Astrocyte (in vitro differentiated cells and primary cell): Measurements from ENCODE around the gene PCYT2. TPM values are rescaled to one million over a fixed set of nuclear protein-coding genes. Genes with fewer than 3 reads are reported as not detected.
A peak's percentile ranks its signal among the peaks of the same experiment; 100 is the strongest.

Experiments
- DNase-seq: peaks from one replicate; pipeline ENCODE4 v3.0.0-alpha.2; 2010; ENCODE audit warnings: low read depth
- FAIRE-seq: peaks from 2 replicates; lab custom pipeline; 2011; peaks lifted over from hg19 to GRCh38; lab: Jason Lieb, UNC
- H2AFZ ChIP-seq: 2 replicates; pipeline ENCODE4 v1.6.0; 2012; ENCODE audit warnings: low read depth, low read length, inconsistent platforms
- H3K27ac ChIP-seq: 2 replicates; pipeline ENCODE4 v1.5.1; 2011; ENCODE audit warnings: low read depth, low read length, inconsistent platforms
- H3K27me3 ChIP-seq: 2 replicates; pipeline ENCODE4 v1.6.0; 2011; ENCODE audit warnings: low read length, inconsistent platforms; ENCODE audit not compliant: insufficient read depth
- H3K36me3 ChIP-seq: 2 replicates; pipeline ENCODE4 v1.5.1; 2011; ENCODE audit warnings: low read length, inconsistent platforms; ENCODE audit not compliant: insufficient read depth
- H3K4me1 ChIP-seq: 2 replicates; pipeline ENCODE4 v1.5.1; 2011; ENCODE audit warnings: low read length, inconsistent platforms; ENCODE audit not compliant: insufficient read depth
- H3K4me2 ChIP-seq: 2 replicates; pipeline ENCODE4 v1.6.0; 2012; ENCODE audit warnings: low read length, inconsistent platforms
- H3K4me3 ChIP-seq: 2 replicates; pipeline ENCODE4 v1.5.1; 2011; ENCODE audit warnings: low read depth, mild to moderate bottlenecking, low read length, inconsistent platforms; ENCODE audit not compliant: insufficient read depth
- H3K79me2 ChIP-seq: 2 replicates; pipeline ENCODE4 v1.6.0; 2012; ENCODE audit warnings: mild to moderate bottlenecking, low read length, inconsistent platforms; ENCODE audit not compliant: insufficient read depth
- H3K9ac ChIP-seq: 2 replicates; pipeline ENCODE4 v1.6.0; 2012; ENCODE audit warnings: mild to moderate bottlenecking, low read length, inconsistent platforms
- H3K9me3 ChIP-seq: 2 replicates; pipeline ENCODE4 v1.5.1; 2012; ENCODE audit warnings: low read depth, mild to moderate bottlenecking, low read length, inconsistent platforms; ENCODE audit not compliant: insufficient read depth
- H4K20me1 ChIP-seq: 2 replicates; pipeline ENCODE4 v1.6.0; 2012; ENCODE audit warnings: low read length, inconsistent platforms; ENCODE audit not compliant: insufficient read depth
- H3K27ac Mint-ChIP-seq: one replicate; pipeline ENCODE4 v1.8.0; 2021; ENCODE audit warnings: mild to moderate bottlenecking, mixed read lengths; ENCODE audit not compliant: unreplicated experiment
- H3K27me3 Mint-ChIP-seq: one replicate; pipeline ENCODE4 v1.8.0; 2021; ENCODE audit warnings: low read depth, mixed read lengths; ENCODE audit not compliant: unreplicated experiment
- H3K36me3 Mint-ChIP-seq: one replicate; pipeline ENCODE4 v1.8.0; 2021; ENCODE audit warnings: low read depth, mixed read lengths; ENCODE audit not compliant: unreplicated experiment
- H3K4me1 Mint-ChIP-seq: one replicate; pipeline ENCODE4 v1.8.0; 2021; ENCODE audit warnings: low read depth, mixed read lengths; ENCODE audit not compliant: unreplicated experiment
- H3K4me3 Mint-ChIP-seq: one replicate; pipeline ENCODE4 v1.8.0; 2021; ENCODE audit warnings: mild to moderate bottlenecking, moderate library complexity, mixed read lengths; ENCODE audit not compliant: unreplicated experiment
- H3K9me3 Mint-ChIP-seq: one replicate; pipeline ENCODE4 v1.8.0; 2021; ENCODE audit warnings: mild to moderate bottlenecking, mixed read lengths; ENCODE audit not compliant: unreplicated experiment
- EZH2 ChIP-seq: IDR thresholded peaks from 2 replicates; pipeline ENCODE4 v1.6.1; 2012; ENCODE audit warnings: mild to moderate bottlenecking, low read length, inconsistent platforms; ENCODE audit not compliant: insufficient read depth
- total RNA-seq: library from RNA; stranded (reverse); gene quantifications from 2 replicates; pipeline ENCODE4 v1.2.1, GENCODE V29; 2021
- TF ChIP-seq, protein P1 (sequence below): IDR thresholded peaks from 2 replicates; pipeline ENCODE4 v1.5.1; 2011; ENCODE audit warnings: low read depth, mild to moderate bottlenecking, inconsistent platforms, low read length, moderate library complexity; ENCODE audit not compliant: insufficient read depth

The PCYT2 gene
- total RNA-seq, 1 donor from 2014 or later, result 31.6 TPM

DNA sequence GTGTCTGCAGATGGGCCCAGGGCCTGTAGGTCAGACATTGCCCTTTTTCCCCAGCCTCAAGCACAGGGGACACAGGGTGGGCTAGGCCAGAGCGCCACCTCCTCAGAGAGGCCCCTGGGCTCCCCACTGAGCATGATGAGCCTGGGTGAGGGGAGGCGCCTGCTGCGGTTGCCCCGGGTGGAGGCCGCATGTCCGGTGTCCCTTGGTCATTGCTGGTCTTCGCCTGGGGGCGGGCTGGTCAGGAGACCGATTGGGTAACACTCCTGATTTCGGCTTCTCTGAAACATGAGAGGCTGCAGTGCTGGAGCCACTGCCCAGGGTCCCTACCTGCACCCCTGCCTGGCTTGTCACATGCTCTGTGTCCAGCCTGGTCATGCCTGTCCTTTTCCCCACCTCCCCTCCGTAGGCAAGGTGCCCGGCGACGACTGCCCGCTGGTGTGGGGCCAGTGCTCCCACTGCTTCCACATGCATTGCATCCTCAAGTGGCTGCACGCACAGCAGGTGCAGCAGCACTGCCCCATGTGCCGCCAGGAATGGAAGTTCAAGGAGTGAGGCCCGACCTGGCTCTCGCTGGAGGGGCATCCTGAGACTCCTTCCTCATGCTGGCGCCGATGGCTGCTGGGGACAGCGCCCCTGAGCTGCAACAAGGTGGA is 11.6 kb downstream of the PCYT2 start:
- Histone ChIP-seq H3K79me2 (peaks cover 15% of the 10 kb centered on the region), H3K9me3 (no peaks in the 10 kb centered on the region), H3K9ac (peak overlapping the region; percentile 81), H3K27me3 (no peaks in the 10 kb centered on the region), H2AFZ (no peak overlapping the region), H3K36me3 (peaks cover 4% of the 10 kb centered on the region), H3K4me2 (peak overlapping the region; percentile 70), H4K20me1 (peaks cover 22% of the 10 kb centered on the region), H3K27ac (peak overlapping the region; percentile 95), H3K4me1 (peaks cover 32% of the 10 kb centered on the region), H3K4me3 (no peak overlapping the region)
- Mint-ChIP-seq H3K36me3 (peaks cover 13% of the 10 kb centered on the region), H3K27me3 (no peaks in the 10 kb centered on the region), H3K4me1 (peaks cover 12% of the 10 kb centered on the region), H3K27ac (peak overlapping the region; percentile 58), H3K9me3 (no peaks in the 10 kb centered on the region), H3K4me3 (peak overlapping the region; percentile 14)
- FAIRE-seq (no peak), DNase-seq (no peak)
- TF ChIP-seq EZH2, result no peak
- TF ChIP-seq, protein P1, sequence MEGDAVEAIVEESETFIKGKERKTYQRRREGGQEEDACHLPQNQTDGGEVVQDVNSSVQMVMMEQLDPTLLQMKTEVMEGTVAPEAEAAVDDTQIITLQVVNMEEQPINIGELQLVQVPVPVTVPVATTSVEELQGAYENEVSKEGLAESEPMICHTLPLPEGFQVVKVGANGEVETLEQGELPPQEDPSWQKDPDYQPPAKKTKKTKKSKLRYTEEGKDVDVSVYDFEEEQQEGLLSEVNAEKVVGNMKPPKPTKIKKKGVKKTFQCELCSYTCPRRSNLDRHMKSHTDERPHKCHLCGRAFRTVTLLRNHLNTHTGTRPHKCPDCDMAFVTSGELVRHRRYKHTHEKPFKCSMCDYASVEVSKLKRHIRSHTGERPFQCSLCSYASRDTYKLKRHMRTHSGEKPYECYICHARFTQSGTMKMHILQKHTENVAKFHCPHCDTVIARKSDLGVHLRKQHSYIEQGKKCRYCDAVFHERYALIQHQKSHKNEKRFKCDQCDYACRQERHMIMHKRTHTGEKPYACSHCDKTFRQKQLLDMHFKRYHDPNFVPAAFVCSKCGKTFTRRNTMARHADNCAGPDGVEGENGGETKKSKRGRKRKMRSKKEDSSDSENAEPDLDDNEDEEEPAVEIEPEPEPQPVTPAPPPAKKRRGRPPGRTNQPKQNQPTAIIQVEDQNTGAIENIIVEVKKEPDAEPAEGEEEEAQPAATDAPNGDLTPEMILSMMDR, result no peak

DNA sequence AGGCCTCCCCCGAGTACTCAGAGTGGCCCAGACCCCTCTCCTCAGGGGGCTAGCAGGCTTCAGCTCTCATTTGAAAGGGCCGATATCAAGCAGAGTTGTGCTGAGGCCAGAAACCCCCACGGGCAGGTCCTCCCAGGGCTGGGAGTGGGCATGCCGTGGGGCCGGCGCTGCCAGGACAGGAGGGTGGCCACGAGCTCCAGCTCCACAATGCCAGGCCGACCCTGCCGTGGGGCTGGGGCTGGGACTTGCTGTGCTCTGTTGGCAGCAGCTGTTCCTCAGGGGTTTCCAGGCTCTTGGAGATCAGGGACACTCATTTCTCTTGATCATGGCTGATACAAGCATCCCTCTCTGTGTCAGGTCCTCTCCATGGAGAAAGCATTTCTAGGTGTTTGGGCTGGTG is 12.3 kb downstream of the PCYT2 start:
- Histone ChIP-seq H2AFZ (no peak overlapping the region), H4K20me1 (peaks cover 22% of the 10 kb centered on the region), H3K4me1 (peaks cover 32% of the 10 kb centered on the region), H3K4me2 (peak overlapping the region; percentile 70), H3K9ac (peak overlapping the region; percentile 81), H3K4me3 (no peak overlapping the region), H3K27ac (peak overlapping the region; percentile 95), H3K27me3 (no peaks in the 10 kb centered on the region), H3K9me3 (no peaks in the 10 kb centered on the region), H3K36me3 (peaks cover 4% of the 10 kb centered on the region), H3K79me2 (peaks cover 22% of the 10 kb centered on the region)
- no peak for FAIRE-seq
- H3K9me3 Mint-ChIP-seq, result no peaks in the 10 kb centered on the region
- peak overlapping the region; percentile 78 for H3K27ac Mint-ChIP-seq
- no peak for DNase-seq
- no peaks in the 10 kb centered on the region for H3K27me3 Mint-ChIP-seq
- TF ChIP-seq, protein P1, result no peak
- no peak for TF ChIP-seq EZH2
- peaks cover 12% of the 10 kb centered on the region for H3K4me1 Mint-ChIP-seq
- H3K36me3 Mint-ChIP-seq, result peaks cover 13% of the 10 kb centered on the region
- H3K4me3 Mint-ChIP-seq, result peak overlapping the region; percentile 34
